ENCODE measurements around the gene ATF7IP.

DNA sequence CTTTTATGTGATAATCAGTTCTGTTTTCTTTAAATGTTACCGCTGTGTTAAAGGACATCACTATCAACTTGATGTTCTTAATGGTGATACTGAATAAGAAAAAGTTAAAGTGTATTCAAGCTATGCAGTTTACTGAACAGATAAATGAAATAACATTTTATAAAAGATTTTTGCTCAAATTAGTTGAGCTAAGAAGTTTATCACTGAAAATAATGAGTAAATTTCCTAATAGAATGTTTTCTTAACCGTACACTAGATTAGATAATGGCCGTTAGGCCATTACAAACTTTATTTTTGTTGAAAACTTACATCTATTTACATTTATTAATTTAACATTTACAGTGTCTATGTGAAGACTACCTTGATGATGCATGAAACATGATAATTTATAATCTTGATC lies 25.0 kb downstream of the ATF7IP start:
- TF ChIP-seq, protein P1, sequence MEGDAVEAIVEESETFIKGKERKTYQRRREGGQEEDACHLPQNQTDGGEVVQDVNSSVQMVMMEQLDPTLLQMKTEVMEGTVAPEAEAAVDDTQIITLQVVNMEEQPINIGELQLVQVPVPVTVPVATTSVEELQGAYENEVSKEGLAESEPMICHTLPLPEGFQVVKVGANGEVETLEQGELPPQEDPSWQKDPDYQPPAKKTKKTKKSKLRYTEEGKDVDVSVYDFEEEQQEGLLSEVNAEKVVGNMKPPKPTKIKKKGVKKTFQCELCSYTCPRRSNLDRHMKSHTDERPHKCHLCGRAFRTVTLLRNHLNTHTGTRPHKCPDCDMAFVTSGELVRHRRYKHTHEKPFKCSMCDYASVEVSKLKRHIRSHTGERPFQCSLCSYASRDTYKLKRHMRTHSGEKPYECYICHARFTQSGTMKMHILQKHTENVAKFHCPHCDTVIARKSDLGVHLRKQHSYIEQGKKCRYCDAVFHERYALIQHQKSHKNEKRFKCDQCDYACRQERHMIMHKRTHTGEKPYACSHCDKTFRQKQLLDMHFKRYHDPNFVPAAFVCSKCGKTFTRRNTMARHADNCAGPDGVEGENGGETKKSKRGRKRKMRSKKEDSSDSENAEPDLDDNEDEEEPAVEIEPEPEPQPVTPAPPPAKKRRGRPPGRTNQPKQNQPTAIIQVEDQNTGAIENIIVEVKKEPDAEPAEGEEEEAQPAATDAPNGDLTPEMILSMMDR (IDR thresholded peaks at IDR 0.05): no peak
- no peak for TF ChIP-seq POLR2A (IDR thresholded peaks at IDR 0.05)
- no peak for TF ChIP-seq POLR2AphosphoS5 (IDR thresholded peaks at IDR 0.05)
- no peak for TF ChIP-seq EP300 (IDR thresholded peaks at IDR 0.05; ENCODE audit: low read depth)

Measured in transverse colon (tissue), 4 donors.